Stimulated activated memory B cell treated with anti-CD40 and anti-IgM and Interleukin-4, amounts not matched to agents 10 μg/mL and 1 μg/mL and 100 μg/mL, for 72 hours (primary cell): Measurements from ENCODE around the gene STARD10.

Experiments used
- ATAC-seq: fragments of 150-1000 bp; cut with Tn5 transposase; 2 replicates; pipeline ENCODE4 v1.10.0; 2021
- H3K27ac Mint-ChIP-seq: one replicate; pipeline ENCODE4 v1.8.0; 2022; ENCODE audit warnings: mild to moderate bottlenecking, mixed read lengths
- H3K27me3 Mint-ChIP-seq: one replicate; pipeline ENCODE4 v1.8.0; 2022; ENCODE audit warnings: mixed read lengths
- H3K36me3 Mint-ChIP-seq: one replicate; pipeline ENCODE4 v1.8.0; 2022; ENCODE audit warnings: mixed read lengths
- H3K4me1 Mint-ChIP-seq: one replicate; pipeline ENCODE4 v1.8.0; 2022; ENCODE audit warnings: mixed read lengths
- H3K4me3 Mint-ChIP-seq: one replicate; pipeline ENCODE4 v1.8.0; 2022; ENCODE audit warnings: mild to moderate bottlenecking, moderate library complexity, mixed read lengths
- H3K9me3 Mint-ChIP-seq: one replicate; pipeline ENCODE4 v1.8.0; 2022; ENCODE audit warnings: mixed read lengths

The STARD10 gene

DNA sequence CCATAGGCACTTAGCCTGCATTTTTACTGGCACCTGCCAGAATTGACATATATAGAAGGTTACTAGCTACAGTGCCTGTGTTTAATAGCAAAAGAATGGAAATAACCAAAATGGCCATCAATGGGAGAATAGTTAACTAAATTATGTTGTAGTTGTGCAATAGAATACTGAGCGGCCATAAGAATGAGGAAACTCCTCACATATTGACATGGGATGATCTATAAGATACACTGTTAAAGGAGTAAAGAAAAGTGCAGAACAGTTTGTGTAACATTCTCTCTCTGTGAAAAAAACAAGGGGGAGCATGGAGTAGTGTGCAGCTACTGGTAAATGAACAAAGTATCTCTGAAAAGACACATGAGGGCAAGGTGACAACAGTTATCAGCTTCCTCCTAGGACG lies 63.1 kb downstream of the STARD10 start:
- peaks cover 4% of the 10 kb centered on the region for H3K9me3 Mint-ChIP-seq
- H3K36me3 Mint-ChIP-seq: peaks cover 51% of the 10 kb centered on the region
- peaks cover 76% of the 10 kb centered on the region for H3K4me1 Mint-ChIP-seq
- H3K27ac Mint-ChIP-seq: peak overlapping the region; percentile 91
- no peaks in the 10 kb centered on the region for H3K27me3 Mint-ChIP-seq
- no peak overlapping the region for H3K4me3 Mint-ChIP-seq
- no peak for ATAC-seq

DNA sequence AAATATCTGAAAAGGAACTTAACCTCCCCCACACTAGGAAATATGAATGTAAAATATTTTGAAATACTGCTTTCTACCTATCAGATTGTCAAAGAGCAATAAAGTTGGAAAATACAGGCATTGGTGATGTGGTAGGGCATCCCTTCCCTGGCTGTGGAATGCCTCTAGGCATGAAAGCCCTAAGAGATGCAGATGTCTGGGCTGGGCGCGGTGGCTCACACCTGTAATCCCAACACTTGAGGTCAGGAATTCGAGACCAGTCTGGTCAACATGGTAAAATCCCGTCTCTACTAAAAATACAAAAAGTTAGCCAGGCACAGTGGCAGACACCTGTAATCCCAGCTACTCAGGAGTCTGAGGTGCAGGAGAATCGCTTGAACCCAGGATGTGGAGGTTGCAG lies 63.6 kb downstream of the STARD10 start:
- Mint-ChIP-seq H3K9me3 (peaks cover 4% of the 10 kb centered on the region), H3K4me3 (no peak overlapping the region), H3K36me3 (peaks cover 53% of the 10 kb centered on the region), H3K27me3 (no peaks in the 10 kb centered on the region), H3K4me1 (peaks cover 76% of the 10 kb centered on the region), H3K27ac (peak overlapping the region; percentile 91)
- no peak for ATAC-seq

DNA sequence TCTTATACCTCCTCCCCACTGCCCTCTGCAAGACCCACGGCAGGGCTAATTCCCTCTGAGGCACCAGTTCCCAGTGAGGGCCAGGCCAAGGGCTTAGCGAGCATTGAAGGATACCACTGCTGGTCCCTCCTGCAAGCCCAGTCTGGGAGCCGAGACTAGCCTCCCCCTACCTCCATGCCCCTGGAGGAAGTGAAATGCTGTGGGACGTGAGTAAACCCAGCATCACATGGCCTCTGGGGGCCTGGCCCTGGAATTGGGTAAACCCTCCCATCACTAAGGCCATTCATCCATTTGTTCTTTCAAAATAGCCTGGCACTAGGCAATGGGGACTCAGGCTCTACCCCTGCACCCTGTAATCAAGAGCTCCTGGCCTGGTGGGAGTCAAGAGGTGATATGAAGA lies 66.3 kb downstream of the STARD10 start:
- Mint-ChIP-seq H3K9me3 (peaks cover 4% of the 10 kb centered on the region), H3K36me3 (peaks cover 49% of the 10 kb centered on the region), H3K27ac (peak overlapping the region; percentile 91), H3K4me3 (no peak overlapping the region), H3K4me1 (peaks cover 76% of the 10 kb centered on the region), H3K27me3 (no peaks in the 10 kb centered on the region)
- peak; percentile 39 for ATAC-seq

DNA sequence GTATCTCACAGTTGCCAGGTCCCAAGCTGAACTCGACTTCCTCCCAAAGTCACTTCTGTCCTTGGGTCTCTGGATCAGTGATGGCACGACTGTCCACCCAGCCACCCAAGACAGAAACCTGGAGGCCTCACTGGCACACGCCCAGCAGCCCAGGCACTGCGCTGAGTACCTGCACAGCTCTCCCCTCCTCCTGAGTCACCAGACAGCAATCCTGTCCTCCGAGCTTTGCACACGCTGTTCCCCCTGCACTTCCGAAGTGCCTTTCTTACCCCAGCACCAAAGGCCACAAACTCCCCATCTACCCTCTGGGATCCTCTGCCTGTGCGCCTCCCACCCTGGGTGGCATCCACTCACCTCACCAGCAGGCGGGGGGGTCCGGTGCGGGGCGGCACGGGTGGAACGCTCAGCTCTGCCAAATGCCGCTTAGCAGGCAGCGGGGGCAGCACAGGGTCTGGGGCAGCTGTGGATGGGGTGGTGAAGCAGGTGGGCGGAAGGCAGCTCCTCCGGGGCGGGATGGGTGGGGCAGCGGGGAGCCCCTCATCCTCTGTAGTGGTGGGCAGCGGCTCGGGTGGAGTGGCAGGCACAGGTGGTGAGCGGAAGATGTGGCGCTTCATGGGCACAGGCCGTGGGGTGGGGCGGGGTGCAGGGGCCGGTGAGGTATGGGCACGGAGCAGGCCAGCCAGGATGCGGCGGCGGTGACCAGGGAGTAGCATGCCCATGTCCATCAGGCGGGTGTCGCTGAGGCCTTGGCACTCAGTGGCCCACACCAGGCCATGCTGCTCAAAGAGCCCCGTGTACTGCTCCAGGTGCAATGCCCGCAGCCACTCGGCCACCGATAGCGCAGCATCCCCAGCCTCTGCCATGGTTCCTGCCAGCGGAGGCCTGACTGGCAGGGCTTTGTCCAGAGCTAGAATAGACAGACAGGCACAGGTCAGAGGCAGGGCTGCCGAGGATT lies 67.3 kb downstream of the STARD10 start:
- Mint-ChIP-seq H3K4me1 (peaks cover 81% of the 10 kb centered on the region), H3K9me3 (peaks cover 3% of the 10 kb centered on the region), H3K4me3 (no peak overlapping the region), H3K36me3 (peaks cover 44% of the 10 kb centered on the region), H3K27me3 (no peaks in the 10 kb centered on the region), H3K27ac (peak overlapping the region; percentile 91)
- no peak for ATAC-seq

DNA sequence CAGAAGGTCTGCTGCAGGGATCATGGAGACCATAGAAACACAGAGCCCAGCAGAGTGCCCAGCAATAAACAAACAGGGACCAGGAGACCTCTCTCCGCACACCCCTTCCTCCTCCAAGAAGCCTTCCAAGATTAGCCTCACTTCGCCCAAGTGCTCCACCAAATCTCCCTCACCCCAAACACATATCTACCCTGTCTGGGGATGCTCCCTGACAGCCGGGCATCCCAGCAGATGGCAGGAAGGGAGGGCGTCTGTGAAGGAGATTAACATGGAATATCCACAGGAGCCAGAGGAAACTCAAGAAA lies 68.2 kb downstream of the STARD10 start:
- Mint-ChIP-seq H3K36me3 (peaks cover 36% of the 10 kb centered on the region), H3K4me3 (no peak overlapping the region), H3K27ac (peak overlapping the region; percentile 58), H3K27me3 (no peaks in the 10 kb centered on the region), H3K9me3 (no peaks in the 10 kb centered on the region), H3K4me1 (peaks cover 81% of the 10 kb centered on the region)
- ATAC-seq: no peak

DNA sequence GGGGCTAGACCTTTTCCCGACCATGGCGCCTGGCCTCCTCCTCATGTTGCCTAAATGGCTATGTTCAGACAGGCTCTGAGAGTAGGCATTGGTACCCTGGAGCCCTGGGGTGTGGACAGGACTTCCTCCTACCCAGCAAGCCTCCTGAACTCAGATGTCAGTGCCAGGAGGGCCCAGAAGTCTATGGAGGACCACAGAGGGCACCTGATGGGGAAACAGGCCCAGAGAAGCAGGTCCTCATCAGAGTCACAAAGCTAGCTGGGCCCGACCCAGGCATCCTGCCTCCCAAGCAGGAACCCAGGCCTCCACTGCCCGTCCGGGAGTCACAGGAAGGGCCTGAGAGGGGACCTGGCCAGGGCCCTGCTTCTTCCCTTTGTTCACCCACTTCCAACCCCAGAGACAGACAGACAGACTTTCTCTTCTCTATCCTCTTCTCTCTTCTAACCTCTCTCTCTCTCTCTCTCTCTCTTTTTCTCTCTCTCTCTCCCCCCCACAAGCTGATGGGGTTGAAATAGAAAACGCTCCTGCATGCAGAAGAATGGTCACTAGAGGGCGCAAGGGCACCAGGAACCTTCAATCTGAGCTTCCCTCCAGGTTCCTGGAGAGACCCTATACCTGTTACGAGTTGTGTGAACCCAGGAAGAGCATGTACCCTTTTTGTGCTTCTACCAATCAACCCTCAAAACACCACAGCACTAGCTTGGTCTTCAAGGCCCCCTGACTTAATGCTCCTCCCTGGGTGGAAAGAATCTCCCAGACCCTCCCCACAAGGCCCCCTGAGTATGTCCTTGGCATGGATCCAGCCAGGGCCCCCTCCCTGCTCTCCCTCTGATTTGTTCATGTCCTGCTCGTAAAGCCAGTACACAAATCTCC lies 68.8 kb downstream of the STARD10 start:
- Mint-ChIP-seq H3K27me3 (no peaks in the 10 kb centered on the region), H3K36me3 (peaks cover 35% of the 10 kb centered on the region), H3K9me3 (no peaks in the 10 kb centered on the region), H3K4me1 (peaks cover 81% of the 10 kb centered on the region), H3K4me3 (no peak overlapping the region), H3K27ac (peak overlapping the region; percentile 58)
- peak; percentile 55 for ATAC-seq

DNA sequence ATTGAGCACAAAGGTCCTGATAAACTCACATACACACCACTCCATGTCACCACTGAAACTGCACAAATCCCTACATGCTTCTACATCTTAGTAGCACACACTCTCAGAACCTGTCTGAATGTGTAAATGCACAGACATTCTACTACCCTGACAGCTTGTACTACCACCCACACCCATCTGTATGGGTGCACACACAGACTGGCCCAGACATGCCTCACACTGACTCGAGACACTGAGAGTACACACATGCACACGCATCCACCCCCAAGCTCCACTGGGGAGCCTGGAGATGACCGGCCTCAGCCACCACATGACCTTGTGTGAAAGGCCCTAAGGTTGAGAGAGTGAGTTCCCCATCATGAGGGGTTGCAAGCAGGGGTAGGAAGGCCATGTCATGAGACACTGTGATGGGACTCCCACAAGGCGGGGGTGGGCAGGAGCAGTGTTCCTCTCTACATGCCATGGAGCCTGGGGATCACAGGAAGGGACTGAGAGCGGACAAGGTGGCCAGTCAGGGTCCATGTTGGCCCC lies 69.8 kb downstream of the STARD10 start:
- Mint-ChIP-seq H3K36me3 (peaks cover 38% of the 10 kb centered on the region), H3K4me1 (peaks cover 83% of the 10 kb centered on the region), H3K27me3 (no peaks in the 10 kb centered on the region), H3K27ac (no peak overlapping the region), H3K9me3 (no peaks in the 10 kb centered on the region), H3K4me3 (no peak overlapping the region)
- no peak for ATAC-seq

DNA sequence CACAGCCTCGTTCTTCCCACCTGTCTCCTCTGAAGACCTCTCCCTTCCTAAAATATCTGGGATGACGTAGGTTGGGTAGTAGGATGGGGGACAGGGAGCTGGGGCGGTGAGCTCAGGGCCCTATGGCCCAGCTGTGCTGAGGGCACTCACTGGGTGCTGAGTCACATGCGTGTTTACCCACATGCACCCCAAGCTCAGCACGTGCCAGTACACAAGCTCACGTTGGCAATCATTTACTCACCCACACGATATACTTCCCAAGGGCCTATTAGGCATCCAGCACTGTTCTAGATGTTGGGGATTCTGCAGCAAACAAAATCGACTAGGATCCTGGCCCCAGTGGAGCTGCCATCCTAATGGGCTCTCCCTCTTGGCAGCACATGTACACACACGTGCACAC lies 70.3 kb downstream of the STARD10 start:
- no peaks in the 10 kb centered on the region for H3K9me3 Mint-ChIP-seq
- no peak for ATAC-seq
- no peak overlapping the region for H3K4me3 Mint-ChIP-seq
- peaks cover 85% of the 10 kb centered on the region for H3K4me1 Mint-ChIP-seq
- no peak overlapping the region for H3K27ac Mint-ChIP-seq
- H3K27me3 Mint-ChIP-seq: no peaks in the 10 kb centered on the region
- H3K36me3 Mint-ChIP-seq: peaks cover 44% of the 10 kb centered on the region

DNA sequence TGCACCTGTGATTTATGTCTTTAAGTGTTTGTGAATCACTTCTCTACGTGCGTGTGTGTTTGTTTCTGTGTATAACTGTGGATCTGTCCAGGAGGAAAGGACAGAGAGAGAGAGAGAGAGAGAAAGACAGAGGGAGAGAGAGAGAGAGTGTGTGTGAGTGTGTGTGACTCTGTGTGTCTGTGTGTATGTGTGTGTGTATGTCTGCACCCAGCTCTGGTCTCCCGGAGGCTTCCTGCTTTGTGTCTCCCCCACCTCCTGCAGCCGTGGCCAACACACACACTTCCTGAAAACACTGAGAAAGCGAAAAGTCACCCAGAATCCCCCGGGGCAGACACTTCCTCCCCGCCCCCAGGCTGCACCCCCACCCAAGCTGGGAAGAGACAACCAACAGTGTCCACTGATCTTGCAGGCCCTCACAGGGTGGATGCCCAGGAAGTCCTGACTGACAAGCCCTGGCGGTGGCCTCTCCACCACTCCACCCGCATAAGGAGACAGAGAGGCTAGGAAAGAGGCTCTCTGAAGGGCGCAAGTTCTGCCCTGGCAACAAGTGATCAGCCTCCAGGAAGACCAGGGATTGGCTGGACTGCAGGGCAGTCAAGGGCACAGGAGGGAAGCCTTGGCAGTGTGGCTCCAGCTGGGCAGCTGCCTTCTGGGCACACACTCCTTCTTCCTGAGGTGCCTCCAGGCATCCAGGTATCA lies 71.6 kb downstream of the STARD10 start:
- Mint-ChIP-seq H3K27me3 (no peaks in the 10 kb centered on the region), H3K36me3 (peaks cover 40% of the 10 kb centered on the region), H3K27ac (peak overlapping the region; percentile 90), H3K9me3 (no peaks in the 10 kb centered on the region), H3K4me3 (peak overlapping the region; percentile 86), H3K4me1 (peaks cover 84% of the 10 kb centered on the region)
- peak; percentile 89 for ATAC-seq

DNA sequence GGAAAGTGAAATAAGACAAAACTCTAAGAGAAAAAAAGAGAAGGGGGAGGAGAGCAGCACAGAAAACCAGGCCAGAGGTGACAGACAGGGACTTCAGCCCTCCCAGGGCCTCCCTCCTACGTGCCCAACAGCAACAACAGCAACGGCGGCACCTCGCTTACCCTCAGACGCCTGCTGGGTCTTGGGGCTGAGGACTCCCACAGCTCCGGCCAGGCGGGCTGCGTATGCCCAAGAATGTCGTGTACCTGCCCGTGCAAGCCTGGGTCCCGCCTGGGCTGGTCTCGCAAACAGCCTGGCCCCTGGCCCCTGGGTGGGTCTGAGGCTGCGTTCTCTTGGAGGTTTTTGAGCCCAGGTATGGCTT lies 72.2 kb downstream of the STARD10 start:
- H3K4me1 Mint-ChIP-seq: peaks cover 81% of the 10 kb centered on the region
- ATAC-seq: peak; percentile 28
- H3K4me3 Mint-ChIP-seq: peak overlapping the region; percentile 86
- H3K9me3 Mint-ChIP-seq: no peaks in the 10 kb centered on the region
- peak overlapping the region; percentile 90 for H3K27ac Mint-ChIP-seq
- peaks cover 39% of the 10 kb centered on the region for H3K36me3 Mint-ChIP-seq
- no peaks in the 10 kb centered on the region for H3K27me3 Mint-ChIP-seq

DNA sequence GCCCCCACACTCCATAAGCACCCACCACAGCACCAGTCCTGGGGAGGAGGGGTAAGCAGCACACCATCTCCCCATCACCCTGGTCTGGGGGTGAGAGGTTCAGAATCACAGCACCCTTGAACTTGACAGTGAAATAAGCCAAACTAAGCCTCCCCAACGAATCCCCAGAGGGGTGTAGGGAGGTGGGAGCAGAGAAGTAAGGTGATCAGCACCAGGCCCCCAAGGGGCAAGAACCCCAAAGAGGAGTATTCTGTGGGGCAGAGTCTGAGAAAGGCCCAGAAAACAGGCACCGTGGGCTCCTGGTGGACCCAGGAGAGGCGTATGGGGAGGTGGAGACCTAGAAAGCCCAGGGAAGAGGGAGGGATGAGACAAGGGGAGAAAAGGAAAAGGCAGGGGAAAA lies 72.6 kb downstream of the STARD10 start:
- Mint-ChIP-seq H3K9me3 (no peaks in the 10 kb centered on the region), H3K27ac (peak overlapping the region; percentile 90), H3K36me3 (peaks cover 36% of the 10 kb centered on the region), H3K4me1 (peaks cover 79% of the 10 kb centered on the region), H3K27me3 (no peaks in the 10 kb centered on the region), H3K4me3 (peak overlapping the region; percentile 86)
- no peak for ATAC-seq

DNA sequence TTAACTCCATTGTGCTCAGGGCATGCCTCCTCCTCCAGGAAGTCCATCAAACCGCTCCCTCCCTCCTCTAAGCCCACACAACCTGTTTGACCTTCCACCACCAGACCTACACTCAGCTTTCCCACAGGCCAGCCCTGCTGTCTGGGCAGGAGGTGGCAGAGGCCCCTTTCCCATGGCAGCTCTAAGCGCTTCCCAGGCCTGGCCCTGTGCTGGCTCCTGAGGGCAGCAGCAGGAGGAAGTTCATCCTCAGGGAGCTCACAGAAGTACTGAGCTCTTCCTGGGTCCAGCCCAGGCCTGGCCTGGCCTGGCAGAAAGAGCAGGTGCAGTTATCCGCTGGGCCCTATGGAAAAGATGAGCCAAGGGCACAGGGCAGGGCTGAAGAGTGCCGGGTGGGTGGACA lies 73.1 kb downstream of the STARD10 start:
- Mint-ChIP-seq H3K27me3 (no peaks in the 10 kb centered on the region), H3K4me1 (peaks cover 79% of the 10 kb centered on the region), H3K27ac (peak overlapping the region; percentile 90), H3K36me3 (peaks cover 38% of the 10 kb centered on the region), H3K9me3 (no peaks in the 10 kb centered on the region), H3K4me3 (peak overlapping the region; percentile 86)
- ATAC-seq: no peak

DNA sequence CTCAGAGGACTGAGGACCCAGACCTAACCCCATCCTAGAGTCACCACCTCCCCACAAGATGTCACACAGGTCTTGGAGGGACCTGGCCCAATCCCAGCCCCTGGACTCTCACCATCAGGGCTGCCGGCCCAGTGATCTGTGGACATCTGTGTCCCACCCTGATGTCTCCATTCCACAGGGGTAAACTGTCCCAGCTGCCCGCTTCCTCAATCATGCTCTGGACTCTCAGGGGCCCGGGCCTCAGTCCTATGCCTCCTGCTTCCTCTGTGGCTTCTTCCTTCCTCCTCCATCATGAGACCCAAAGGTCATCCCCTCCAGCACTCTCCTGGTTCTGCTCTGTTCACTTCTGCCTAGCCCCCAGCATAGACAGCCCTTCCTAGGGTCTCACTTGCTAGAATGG lies 73.8 kb downstream of the STARD10 start:
- no peaks in the 10 kb centered on the region for H3K9me3 Mint-ChIP-seq
- no peak for ATAC-seq
- peaks cover 77% of the 10 kb centered on the region for H3K4me1 Mint-ChIP-seq
- H3K27me3 Mint-ChIP-seq: no peaks in the 10 kb centered on the region
- peaks cover 40% of the 10 kb centered on the region for H3K36me3 Mint-ChIP-seq
- H3K27ac Mint-ChIP-seq: peak overlapping the region; percentile 90
- H3K4me3 Mint-ChIP-seq: peak overlapping the region; percentile 86

DNA sequence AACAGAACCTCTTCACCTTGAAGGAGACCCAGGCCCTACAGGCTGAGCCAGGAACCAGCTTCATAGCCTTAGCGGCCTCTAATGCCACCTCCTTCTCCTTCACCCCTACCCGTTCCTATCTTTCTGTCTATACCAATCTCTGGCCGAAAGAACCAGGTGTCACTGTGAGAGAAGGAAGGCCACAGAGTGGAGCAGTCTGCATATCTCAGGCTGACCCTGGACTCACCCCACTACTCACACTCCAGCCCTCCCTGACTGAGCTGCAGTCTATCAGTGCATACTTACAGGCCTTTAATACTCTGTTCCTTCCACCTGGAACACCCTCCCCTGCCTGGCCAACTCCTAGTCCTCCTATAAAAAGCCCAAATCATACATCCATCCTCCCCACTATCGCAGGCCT lies 74.3 kb downstream of the STARD10 start:
- Mint-ChIP-seq H3K27ac (peak overlapping the region; percentile 90), H3K4me3 (peak overlapping the region; percentile 86), H3K4me1 (peaks cover 79% of the 10 kb centered on the region), H3K36me3 (peaks cover 43% of the 10 kb centered on the region), H3K9me3 (no peaks in the 10 kb centered on the region), H3K27me3 (no peaks in the 10 kb centered on the region)
- ATAC-seq: no peak

DNA sequence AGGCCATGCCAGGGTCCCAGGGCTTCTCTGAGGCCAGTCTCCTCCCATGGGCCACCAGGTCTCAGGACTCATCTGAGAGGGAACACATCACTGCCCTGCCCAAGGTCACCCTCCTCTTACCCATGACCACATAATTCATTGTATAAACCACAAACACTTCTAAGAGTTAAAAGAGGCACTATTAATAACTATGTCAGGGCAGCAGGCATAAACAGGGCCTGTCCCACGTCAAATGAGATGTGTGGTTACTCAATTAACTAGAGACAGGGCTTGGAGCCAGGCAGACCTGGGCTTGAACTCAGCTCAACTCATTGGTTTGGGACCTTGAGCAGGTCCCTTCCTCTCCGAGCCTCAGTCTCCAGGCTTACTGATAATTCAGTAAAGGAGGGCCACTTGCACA lies 74.7 kb downstream of the STARD10 start:
- Mint-ChIP-seq H3K27me3 (no peaks in the 10 kb centered on the region), H3K27ac (peak overlapping the region; percentile 90), H3K9me3 (no peaks in the 10 kb centered on the region), H3K4me3 (peak overlapping the region; percentile 86), H3K4me1 (peaks cover 80% of the 10 kb centered on the region), H3K36me3 (peaks cover 43% of the 10 kb centered on the region)
- peak; percentile 52 for ATAC-seq
